AG04449 (cell line): ENCODE measurements around the gene DENND1C.

ENCODE experiments used
- CTCF ChIA-PET: fragments of 350-600 bp; formaldehyde crosslinking; extraction: SDS; loops from one replicate; lab custom pipeline; 2021; ENCODE audit warnings: antibody characterized with exemption; lab: Yijun Ruan, JAX
- POLR2A ChIA-PET: fragments of 400-600, 350-600 bp; formaldehyde crosslinking; extraction: SDS; loops from one replicate; lab custom pipeline; 2020; ENCODE audit warnings: antibody characterized with exemption, inconsistent platforms; lab: Yijun Ruan, JAX
- DNase-seq: peaks from one replicate; pipeline ENCODE4 v3.0.0-alpha.2; 2010; ENCODE audit warnings: low read depth, low spot score
- H3K4me3 ChIP-seq: 2 replicates; pipeline ENCODE4 v1.5.1; 2011; ENCODE audit warnings: low read depth, mild to moderate bottlenecking, control low read depth, low read length
- TF ChIP-seq, protein P1 (sequence below): IDR thresholded peaks from one replicate; pipeline ENCODE4 v1.5.1; 2011; ENCODE audit warnings: mild to moderate bottlenecking, moderate library complexity, low read length, control low read depth, inconsistent platforms; ENCODE audit not compliant: insufficient read depth; ENCODE audit errors: missing control alignments

DENND1C gene, protein sequence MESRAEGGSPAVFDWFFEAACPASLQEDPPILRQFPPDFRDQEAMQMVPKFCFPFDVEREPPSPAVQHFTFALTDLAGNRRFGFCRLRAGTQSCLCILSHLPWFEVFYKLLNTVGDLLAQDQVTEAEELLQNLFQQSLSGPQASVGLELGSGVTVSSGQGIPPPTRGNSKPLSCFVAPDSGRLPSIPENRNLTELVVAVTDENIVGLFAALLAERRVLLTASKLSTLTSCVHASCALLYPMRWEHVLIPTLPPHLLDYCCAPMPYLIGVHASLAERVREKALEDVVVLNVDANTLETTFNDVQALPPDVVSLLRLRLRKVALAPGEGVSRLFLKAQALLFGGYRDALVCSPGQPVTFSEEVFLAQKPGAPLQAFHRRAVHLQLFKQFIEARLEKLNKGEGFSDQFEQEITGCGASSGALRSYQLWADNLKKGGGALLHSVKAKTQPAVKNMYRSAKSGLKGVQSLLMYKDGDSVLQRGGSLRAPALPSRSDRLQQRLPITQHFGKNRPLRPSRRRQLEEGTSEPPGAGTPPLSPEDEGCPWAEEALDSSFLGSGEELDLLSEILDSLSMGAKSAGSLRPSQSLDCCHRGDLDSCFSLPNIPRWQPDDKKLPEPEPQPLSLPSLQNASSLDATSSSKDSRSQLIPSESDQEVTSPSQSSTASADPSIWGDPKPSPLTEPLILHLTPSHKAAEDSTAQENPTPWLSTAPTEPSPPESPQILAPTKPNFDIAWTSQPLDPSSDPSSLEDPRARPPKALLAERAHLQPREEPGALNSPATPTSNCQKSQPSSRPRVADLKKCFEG

DNA sequence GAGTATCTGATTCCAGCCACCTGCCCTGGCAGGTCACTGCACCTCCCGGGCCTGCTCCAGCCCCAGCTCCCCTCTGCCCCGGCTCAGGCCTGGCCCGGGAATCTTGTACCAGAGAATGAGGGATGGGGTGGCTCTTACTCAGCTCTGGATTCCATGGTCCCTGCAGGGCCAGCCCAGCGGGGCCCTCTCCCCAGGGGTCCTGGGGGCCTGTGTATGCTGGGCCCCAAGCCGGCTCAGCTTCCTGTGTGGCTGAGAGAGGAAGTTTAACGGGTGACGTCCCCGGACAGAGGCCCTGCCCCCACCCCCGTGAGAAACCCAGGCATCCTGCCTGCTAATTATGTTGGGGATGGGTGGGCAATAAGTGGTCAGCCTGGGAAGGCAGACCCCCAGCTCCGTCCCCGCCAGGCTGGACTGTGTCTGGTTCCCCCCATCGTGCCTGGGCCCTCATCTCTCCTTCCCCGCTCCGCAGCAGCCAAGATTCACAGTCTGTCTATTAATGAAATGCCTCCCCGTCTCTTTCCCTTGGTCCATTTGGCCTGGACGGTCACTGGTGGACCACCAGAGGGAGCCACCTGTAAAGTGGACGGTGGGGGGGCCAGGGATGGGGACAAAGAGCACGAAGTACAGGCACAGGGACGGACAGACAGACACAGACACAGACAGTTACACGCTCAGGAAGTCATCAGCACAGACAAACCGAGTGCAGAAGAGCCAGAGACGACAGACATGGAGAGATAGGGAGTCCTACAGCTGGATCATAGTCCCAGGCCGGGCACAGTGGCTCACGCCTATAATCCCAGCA is at the start of gene DENND1C:
DENND1C (minus strand) TSS at position 247 of the 802 bp plus-strand sequence; CDS start at position 155, 92 bp downstream.
- DNase-seq = no peak
- CTCF ChIA-PET = interaction anchor here (0.7 to 2.6 kb wide), 5 partner anchors 10 to 383 kb away, joined by 3 to 8 read pairs (median 6); no protein-coding TSS in a partner anchor
- H3K4me3 ChIP-seq = no peak within 1 kb of the TSS
- TF ChIP-seq, protein P1, sequence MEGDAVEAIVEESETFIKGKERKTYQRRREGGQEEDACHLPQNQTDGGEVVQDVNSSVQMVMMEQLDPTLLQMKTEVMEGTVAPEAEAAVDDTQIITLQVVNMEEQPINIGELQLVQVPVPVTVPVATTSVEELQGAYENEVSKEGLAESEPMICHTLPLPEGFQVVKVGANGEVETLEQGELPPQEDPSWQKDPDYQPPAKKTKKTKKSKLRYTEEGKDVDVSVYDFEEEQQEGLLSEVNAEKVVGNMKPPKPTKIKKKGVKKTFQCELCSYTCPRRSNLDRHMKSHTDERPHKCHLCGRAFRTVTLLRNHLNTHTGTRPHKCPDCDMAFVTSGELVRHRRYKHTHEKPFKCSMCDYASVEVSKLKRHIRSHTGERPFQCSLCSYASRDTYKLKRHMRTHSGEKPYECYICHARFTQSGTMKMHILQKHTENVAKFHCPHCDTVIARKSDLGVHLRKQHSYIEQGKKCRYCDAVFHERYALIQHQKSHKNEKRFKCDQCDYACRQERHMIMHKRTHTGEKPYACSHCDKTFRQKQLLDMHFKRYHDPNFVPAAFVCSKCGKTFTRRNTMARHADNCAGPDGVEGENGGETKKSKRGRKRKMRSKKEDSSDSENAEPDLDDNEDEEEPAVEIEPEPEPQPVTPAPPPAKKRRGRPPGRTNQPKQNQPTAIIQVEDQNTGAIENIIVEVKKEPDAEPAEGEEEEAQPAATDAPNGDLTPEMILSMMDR = peak; percentile 44
- POLR2A ChIA-PET = no interaction called here

DNA sequence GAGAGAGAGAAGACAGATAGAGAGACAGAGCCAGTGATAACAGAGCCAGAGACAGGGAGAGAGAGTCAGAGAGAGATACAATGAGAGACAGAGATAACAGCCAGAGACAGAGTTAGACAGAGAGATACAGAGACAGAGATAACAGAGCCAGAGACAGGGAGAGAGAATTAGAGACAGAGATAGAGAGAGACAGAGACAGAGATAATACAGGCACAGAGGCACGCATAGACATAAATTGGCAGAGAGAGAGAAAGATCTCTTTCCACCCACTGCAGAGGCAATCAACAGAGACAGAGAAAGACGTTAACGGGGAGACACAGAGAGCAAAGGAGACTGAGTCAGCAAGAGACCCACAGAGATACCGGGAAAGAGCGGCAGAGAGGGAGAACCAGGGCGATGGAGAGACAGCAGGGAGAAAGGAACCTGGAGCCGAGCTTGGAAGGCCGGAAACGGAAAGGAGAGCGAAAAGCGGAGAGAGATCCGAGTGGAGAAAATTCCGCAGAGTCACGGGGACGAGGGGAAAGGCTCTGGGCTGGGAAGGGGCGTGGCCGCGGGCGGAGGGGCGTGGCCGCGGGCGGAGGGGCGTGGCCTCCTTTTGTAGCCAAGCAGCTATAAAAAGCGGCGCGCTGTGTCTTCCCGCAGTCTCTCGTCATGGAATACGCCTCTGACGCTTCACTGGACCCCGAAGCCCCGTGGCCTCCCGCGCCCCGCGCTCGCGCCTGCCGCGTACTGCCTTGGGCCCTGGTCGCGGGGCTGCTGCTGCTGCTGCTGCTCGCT is 49.0 kb upstream of the DENND1C start, which contains the start of gene TNFSF9:
TNFSF9 (plus strand) TSS at position 641 of the 777 bp plus-strand sequence; CDS start at position 652, 11 bp downstream.
- POLR2A ChIA-PET = interaction anchor here (0.6 to 1.2 kb wide), 13 partner anchors 10 to 206 kb away, joined by 3 to 8 read pairs (median 4); partner anchors contain the start of gene KHSRP
- CTCF ChIA-PET = interaction anchor here (0.8 to 0.9 kb wide), 2 partner anchors 203 to 333 kb away, joined by 3 read pairs; no protein-coding TSS in a partner anchor
- DNase-seq = peak; percentile 10
- peak within 1 kb of the TSS; percentile 71 for H3K4me3 ChIP-seq
- TF ChIP-seq, protein P1 = no peak

DNA sequence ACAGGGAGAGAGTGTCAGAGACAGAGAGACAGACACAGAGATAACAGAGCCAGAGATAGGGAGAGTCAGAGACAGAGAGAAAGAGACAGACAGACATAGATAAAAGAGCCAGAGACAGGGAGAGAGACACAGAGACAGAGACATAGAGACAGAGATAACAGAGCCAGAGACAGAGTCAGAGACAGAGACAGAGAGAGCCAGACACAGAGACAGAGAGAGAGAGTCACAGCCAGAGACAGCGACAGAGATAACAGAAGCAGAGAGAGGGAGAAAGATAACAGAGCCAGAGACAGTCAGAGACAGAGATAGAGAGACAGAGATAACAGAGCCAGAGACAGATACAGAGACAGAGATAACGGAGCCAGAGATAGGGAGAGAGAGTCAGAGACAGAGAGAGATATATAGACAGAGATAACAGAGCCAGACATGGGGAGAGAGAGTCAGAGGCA is 48.4 kb upstream of the DENND1C start:
- TF ChIP-seq, protein P1 = no peak
- peak overlapping the region; percentile 71 for H3K4me3 ChIP-seq
- DNase-seq = no peak
- CTCF ChIA-PET = no interaction called here
- POLR2A ChIA-PET = interaction anchor here (0.9 to 1.2 kb wide), 6 partner anchors 9 to 206 kb away, joined by 3 to 7 read pairs (median 4); partner anchors contain the start of gene KHSRP

DNA sequence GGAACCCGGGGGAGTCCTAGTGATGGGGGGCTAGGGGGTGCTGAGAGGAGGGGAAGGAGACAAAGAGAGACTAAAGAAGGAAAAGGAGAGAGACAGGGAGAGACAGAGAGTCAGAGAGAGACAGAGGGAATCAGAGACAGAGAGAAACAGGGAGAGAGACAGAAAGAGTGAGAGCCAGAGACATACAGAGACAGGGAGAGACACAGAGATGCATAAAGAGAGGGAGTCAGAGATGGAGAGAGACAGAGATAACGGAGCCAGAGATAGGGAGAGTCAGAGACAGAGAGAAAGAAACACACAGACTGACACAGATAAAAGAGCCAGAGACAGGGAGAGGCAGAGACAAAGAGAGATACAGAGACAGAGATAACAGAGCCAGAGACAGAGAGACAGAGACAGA is 47.8 kb upstream of the DENND1C start:
- DNase-seq = no peak
- ChIA-PET CTCF (no interaction called here), POLR2A (no interaction called here)
- H3K4me3 ChIP-seq = no peak overlapping the region
- TF ChIP-seq, protein P1 = no peak

DNA sequence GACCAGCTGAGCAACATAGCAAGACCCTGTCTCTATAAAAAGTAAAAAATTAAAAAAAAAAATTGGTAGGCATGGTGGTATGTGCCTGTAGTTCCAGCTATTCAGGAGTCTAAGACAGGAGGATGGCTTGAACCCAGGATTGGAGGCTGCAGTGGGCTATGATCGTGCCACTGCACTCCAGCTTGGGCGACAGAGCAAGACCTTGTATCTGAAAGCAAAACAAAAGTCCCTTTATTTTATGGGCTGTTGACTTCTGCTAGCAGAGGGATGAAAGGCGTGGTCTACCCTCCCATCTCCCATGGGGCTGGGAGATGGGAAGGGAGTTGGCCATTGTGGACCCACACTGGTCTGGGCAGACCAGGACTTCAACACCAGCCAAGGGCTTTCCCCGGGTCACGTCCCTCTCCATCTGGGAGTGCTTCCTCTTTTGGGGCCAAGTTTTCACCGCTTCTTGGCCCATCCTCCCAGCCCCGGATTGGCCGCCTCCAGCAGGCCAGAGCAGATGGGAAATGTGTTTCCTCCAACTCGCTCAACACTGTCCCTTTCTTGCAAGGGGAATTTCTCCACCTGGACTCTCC is 47.0 kb upstream of the DENND1C start:
- POLR2A ChIA-PET = interaction anchor here (0.6 kb wide), 1 partner anchor 10 kb away, joined by 3 read pairs; no protein-coding TSS in a partner anchor
- CTCF ChIA-PET = interaction anchor here (1.4 to 1.5 kb wide), 2 partner anchors 12 to 103 kb away, joined by 5 to 8 read pairs; no protein-coding TSS in a partner anchor
- TF ChIP-seq, protein P1 = no peak
- no peak overlapping the region for H3K4me3 ChIP-seq
- DNase-seq = no peak
